ENCODE results near the gene MTX3. TPM values are rescaled to one million over a fixed set of nuclear protein-coding genes. Genes with fewer than 3 reads are reported as not detected.

Gene MTX3
- total RNA-seq, 1 donor from 2014 or later, result 9.7 TPM

DNA sequence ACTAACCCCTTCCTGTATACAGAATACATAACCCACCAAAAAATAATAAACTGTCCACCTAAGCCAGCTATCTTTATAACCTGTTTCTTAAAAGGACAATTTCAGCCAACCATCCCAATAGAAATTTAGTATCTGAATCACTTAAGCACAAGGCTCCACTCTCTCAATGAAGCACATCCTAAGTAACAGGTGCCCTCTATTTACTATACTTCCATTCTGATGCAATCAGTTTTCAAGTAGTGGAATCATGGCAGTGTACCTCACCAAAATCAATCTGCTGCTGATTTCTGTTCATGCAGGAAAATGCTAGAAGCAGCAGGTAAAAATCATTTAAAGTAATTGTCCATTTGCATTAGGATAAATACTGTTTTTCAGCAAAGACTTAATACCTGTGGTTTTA, 4.8 kb downstream of the MTX3 start:
- ATAC-seq (no peak), DNase-seq (ENCODE audit: missing footprints) (no peak)
- intact Hi-C loops (cut with DNase I), result no loop called here

DNA sequence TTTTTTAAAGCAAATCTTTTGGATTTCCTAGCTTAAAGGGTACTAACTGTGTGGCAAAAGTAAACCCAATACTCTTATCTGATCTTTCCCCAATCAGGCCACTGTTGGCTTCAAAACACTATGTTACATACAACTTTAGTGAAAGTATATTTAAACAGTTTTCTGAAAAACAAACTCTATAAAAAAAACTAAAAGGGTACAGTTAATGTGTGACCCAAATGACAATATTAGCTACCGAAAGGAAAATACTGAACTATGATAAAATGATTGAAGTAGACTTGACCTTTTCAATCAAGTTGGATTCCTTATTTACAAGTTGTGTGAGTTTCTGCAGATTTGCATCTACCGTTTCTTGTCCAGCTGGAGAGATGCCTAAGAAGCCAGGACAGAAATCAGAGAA, 5.8 kb downstream of the MTX3 start:
- intact Hi-C loops (cut with DNase I), result no loop called here
- no peak for ATAC-seq

DNA sequence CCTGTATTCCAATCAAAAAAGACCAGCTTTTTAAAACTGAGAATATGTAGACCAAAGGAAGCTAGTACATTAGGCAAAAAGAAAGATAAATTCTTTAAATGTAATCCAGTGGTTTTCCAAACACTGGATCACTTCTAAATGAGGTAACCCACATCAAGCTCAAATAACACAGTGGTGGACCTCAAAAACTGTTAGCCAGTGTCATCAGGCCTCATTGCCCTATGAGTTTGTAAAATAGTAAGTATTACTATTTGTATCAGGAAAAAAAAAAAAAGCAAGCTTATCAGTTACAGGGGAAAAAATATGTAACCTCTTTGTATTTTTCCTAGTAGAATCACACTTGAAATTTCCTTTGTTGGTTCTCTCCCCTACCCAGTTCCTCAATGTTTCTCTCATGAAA, 6.7 kb downstream of the MTX3 start:
- DNase-seq (ENCODE audit: missing footprints), result no peak
- intact Hi-C loops (cut with DNase I), result no loop called here
- ATAC-seq, result no peak

More for the DNA sequence above, 5.8 kb downstream of the MTX3 start:
- no peak for DNase-seq (ENCODE audit: missing footprints)

DNA sequence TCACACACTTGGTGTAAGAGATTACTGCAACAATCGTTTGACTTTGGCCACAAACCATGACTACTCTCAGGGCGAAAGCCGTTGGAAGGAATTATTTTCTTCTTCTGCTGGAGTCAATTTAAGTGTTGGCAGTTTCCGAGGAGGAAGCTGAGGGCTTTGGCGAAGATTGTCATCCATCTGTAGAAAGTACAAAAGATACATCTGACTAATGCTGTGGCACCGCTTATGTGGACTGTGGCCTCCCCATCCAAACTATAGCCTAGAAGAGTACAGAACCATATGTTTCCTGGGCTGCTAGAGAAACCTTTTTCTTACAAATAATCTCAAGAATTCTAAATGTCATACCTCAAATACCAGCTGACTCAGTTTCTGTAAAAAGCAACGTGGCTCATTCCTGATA, 7.4 kb downstream of the MTX3 start:
- DNase-seq (ENCODE audit: missing footprints) (no peak), ATAC-seq (no peak)
- intact Hi-C loops (cut with DNase I), result no loop called here

DNA sequence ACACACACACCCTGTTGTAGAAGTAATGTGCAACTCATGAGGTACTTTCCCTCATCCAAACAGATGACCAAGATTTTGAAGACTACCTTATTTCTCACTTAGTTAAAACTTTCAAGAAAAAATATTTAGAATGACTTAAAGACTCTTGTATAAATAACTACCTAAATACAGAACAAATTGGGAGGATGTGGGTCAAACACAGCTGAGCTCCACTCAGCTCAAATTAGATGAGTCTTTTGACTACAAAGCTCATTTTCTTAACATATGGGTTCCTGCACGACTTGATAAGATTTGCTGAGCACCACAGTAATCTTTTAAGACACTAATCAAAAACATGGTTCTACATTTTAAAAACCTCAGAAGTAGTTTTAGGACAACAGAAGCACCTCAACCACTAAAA, 8.9 kb downstream of the MTX3 start:
- ATAC-seq, result no peak
- DNase-seq (ENCODE audit: missing footprints), result no peak
- intact Hi-C loops (cut with DNase I), result no loop called here

DNA sequence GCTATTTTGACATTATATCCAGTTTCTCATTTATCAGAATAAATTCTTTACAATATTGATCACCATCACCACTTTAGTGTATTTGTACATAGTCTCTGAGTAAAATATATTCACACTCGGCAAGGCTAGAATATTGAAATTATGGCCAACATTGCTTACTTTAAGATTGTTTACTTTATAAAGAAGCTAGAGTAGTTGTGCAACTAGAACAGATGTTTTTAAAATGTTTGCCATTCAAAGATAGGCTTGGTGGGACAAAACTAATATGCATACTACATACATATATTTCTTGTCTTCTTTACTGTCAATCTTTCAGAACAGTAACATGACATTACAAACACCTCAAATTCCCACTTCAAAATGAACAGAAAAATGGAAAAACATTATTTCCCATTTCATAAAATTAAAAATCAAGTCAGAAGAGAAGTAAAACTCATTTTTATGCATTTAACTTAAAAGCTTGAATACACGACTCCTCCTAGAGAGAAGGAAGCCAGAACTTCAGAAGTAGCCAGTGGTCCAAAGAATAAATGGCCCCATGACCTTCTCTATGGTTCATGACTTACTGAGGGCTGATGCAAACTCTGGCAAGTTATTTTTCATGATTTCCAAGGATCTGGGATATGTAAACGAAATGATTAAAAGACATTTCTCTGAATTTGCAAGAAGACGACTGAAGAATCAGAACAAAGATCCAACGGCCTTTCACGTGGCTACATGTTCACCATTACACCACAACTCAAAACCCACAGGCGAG, 14.1 kb downstream of the MTX3 start:
- ATAC-seq, result no peak
- intact Hi-C loops (cut with DNase I), result no loop called here

DNA sequence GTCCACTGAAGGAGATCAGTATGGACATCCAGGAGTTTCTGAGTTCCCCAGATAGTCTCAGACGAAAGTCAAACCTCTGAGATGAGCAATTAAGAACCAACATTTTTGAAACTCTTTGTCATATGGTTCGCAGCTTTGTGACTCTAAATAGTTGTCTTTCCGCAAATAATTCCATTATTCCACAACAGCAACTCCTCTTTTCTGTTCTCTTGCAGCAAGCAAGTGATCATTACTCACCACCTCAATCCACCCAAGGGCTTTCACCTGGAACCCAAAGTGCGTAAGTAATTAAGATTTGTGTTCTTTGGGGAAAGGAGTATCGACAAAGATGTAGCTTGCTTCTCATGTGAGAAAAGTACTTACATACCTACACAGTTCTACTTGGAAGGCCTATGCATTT, 15.6 kb downstream of the MTX3 start:
- intact Hi-C loops (cut with DNase I), result no loop called here
- ATAC-seq (no peak), DNase-seq (ENCODE audit: missing footprints) (no peak)

More for the DNA sequence above, 14.1 kb downstream of the MTX3 start:
- DNase-seq (ENCODE audit: missing footprints), result no peak

DNA sequence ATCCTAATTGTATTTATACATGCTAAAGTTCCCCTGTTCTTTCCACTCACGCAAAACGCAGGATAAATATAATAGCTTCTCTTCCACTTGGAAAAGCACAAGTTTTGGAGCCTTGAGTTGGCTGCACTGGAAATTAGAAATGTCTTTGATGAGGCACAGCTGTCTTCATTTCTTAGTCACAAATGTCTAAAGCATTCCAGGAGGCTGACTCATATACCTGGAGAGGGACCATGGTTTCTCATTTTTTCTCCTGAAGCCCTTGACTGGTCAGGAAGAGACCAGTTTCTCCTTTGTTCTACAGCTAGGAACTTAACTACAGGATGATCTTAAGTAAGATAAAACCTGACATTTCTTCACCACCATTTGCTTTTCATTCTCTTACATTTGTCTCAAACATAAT, 16.2 kb downstream of the MTX3 start:
- DNase-seq (ENCODE audit: missing footprints) (no peak), ATAC-seq (no peak)
- intact Hi-C loops (cut with DNase I), result loop anchor here (5.0 kb wide), 1 partner anchor 62 kb away; the partner anchor contains the start of gene THBS4

DNA sequence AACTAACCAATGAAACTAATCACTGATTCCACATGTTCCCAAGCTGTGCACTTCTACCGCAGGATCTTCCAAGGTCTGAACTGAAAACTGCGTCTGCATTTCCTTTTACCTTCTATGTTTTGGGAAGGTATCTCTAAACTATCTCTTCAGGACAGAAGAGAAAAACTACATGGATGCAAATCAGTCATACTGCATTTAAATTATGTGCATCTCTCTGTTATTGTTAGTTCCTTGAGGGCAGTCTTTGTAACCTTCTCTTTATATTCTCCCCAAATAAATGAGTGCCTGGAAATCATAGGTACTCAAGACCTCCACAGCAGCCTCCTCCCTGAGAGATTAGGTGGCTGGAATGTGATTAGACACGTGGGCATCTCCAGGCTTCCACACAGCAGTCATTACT, 17.1 kb downstream of the MTX3 start:
- intact Hi-C loops (cut with DNase I), result loop anchor here (5.0 kb wide), 1 partner anchor 63 kb away; the partner anchor contains the start of gene THBS4
- ATAC-seq, result no peak
- no peak for DNase-seq (ENCODE audit: missing footprints)

DNA sequence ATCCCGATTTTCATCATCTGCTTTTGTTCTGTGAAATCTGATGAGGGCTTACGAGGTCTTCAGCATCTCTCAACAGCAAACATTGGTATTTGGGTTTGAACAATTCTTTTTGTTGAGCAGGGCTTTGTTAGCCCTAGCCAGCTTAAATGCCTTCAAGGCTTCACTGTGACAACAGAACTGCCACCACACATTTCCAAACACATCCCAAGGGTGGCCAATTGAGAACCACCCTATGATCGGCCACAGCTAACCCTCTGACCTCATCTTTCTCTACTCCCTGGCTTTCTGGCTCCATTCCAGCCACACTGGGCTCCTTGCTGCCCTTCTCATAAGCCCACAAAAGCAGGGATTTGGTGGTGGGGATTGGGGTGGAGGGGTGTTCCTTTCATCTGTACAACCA, 17.6 kb downstream of the MTX3 start:
- intact Hi-C loops (cut with DNase I), result loop anchor here (5.0 kb wide), 1 partner anchor 64 kb away; the partner anchor contains the start of gene THBS4
- no peak for ATAC-seq
- no peak for DNase-seq (ENCODE audit: missing footprints)

DNA sequence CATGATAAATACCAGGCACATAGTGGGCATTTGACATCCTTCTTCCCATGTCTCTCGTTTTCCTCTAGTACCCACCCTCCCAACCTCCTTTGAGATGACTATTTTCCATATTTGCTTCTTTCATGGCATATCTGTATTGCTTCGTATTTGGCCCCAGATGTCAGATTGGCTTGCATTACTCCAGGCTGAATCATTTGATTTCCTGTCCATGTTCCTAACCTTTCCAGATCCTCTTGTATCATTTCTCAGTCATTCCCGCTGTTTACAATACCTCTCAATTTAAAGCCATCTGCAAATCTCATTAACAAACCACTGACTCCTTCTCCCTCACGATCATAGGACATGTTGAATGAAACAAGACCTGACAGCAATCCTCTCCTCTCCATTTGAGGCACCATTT, 19.9 kb downstream of the MTX3 start:
- intact Hi-C loops (cut with DNase I), result loop anchor here (5.0 kb wide), 1 partner anchor 66 kb away; the partner anchor contains the start of gene THBS4
- no peak for ATAC-seq
- no peak for DNase-seq (ENCODE audit: missing footprints)

DNA sequence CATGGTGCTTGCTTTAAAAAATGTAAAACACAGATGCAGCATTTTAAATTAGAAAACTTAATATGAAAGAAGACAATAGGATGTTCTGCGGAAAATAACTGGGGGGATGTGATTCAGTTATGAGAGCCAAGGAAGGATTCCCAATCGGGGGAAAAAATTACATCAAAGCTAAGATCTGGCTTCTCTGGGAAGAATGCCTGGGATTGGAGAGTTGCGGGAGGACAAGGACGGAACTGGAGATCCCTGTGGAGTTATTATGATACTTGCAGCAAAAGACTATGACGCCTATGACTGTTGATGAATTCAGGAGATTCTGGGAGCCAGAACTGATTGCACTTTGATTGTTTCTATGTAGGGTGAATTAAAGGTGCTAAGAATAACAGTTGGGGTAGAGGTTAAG, 24.6 kb downstream of the MTX3 start:
- DNase-seq (ENCODE audit: missing footprints), result no peak
- intact Hi-C loops (cut with DNase I), result no loop called here
- ATAC-seq, result no peak

DNA sequence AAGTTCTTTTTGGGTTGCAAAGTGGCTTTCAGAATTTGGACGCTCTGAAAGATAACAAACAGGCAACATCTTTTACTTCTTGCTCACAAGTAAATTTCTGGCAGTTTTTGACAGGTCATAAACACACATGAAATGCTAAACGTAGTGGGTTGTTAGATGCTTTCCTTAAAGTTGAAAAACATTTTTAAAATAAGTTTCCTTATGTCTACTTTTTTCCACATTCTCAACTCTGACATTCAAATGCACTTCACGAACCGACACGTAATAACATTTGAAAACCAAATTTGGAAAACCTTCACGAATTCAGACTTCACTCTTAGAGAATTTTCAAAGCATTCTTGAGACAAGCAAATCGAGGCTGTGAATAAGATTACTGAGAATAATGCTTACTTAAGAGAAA, 26.9 kb downstream of the MTX3 start:
- no peak for DNase-seq (ENCODE audit: missing footprints)
- intact Hi-C loops (cut with DNase I), result no loop called here
- no peak for ATAC-seq

DNA sequence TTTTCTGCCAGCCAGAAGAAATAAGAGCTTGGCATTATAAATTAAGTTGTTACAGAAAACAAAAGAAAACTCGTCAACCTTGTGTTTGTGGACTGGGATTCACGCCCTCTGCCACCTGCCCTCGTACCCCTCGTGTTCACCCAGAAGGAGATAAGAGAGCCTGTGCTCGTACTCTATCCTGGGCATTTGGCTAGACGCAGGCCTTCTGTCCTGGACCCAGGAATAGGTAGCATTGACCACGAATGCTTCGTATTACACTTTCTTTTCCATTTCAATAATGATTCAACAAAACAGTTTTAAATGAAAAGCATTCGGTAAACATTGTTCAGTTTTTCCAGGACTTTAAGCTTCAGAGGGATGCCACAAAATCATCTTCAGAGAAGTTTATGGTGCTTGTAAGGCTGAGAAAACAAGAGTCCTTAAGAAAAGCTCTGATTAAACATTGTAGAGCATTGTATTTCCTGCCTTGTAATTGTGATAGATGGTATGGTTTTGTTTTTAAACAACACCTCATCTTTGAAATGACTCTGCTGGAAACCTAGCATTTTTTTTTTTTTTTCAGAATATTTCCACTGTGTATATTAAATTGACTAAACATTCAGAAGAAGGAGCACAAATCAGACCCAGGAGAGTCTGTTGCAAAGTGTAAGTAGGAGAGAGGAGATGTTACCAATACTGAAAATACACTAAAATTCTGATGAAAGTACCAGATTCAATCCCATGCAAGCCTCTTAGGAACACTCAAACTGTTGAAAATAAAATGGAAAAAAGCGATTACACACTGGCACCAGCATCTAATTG, 27.6 kb downstream of the MTX3 start:
- no peak for DNase-seq (ENCODE audit: missing footprints)
- intact Hi-C loops (cut with DNase I), result no loop called here
- ATAC-seq, result no peak

DNA sequence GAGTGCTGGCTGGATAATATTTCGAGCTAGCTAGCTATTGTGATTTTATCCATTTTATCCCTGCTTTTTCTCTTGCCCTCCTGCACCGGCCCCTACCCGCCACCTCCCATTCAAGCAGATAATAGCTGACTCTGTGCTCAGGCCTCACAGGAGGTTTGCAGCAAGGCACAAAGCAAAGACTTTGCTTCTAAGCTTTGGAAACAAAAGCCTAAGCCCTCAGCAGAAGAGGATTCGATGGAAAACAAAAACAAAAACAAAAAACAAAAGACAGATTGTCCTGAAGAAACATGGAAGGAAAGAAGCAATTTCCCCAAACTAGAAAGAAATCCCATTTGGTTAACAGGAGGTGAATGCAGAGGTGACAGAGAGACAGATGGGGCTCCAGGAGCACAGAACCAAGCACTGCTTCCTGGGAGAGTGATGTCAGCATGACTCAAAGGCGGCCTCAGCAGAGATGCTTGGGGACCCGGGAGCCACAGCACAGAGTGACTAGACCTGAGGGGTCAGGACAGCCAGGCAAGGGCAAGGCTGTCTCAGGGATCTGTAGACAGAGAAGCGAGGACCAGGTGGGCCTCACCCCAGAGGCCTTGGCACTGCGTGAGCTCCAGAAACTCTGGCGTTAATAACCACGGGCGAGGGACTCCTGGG, 28.4 kb downstream of the MTX3 start:
- intact Hi-C loops (cut with DNase I), result no loop called here
- ATAC-seq (no peak), DNase-seq (ENCODE audit: missing footprints) (no peak)

DNA sequence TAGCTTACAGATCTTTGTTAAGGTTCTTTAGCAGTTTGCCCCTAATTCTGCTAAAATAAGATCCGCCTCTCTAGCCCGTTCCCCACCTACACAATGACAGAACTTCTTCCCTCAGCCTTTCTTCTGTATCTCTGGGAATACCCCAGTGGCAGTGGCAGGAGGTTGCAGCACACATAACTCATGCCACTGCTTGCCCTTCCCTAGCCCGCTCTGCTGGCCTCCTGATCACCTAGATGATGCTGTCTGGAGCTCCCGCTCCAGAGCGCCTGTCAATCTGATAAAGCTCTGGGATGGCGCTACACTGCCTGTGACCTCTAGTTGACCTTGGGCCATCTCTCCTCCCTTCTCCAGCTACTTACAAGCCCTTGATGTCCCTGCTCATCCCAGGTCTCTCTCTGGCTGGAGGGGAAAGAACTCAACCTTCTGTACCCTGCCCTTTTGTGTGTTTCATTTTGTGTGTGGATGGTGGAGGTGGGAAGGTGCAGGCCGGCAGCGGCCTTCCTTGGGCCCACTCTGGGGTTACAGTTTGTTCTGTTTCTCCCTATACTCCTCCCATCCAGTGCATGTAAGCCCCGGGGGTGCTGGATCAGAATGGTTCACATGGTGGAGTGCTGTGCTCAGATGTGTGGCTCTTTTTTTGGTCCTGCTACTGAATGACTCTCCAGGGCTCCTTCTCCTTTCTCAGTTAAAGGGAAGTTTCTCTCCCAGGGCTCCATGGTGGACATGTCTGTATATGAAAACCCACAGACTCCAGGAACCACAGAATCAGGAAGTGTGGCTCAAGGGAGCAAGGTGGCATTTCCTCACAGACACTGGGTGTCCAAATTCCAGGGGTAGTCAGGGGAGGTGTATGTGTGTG, 29.1 kb downstream of the MTX3 start:
- ATAC-seq, result no peak
- DNase-seq (ENCODE audit: missing footprints), result no peak
- intact Hi-C loops (cut with DNase I), result no loop called here

DNA sequence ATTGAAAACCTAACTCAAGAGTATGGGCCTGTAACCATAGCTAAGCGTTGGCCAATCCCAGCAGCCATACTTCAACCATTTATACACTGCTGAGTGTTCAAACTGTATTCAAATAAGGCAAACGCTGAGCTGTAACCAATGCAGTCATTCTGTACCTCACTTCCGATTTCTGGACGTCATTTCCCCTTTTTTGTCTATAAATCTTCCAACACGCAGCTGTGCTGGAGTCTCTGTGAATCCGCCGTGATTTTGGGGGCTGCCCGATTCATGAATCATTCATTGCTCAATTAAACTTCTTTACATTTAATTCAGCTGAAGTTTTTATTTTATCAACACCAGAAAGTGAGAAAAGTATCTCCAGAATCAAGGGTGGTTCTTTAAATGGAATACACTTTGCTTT, 31.7 kb downstream of the MTX3 start:
- DNase-seq (ENCODE audit: missing footprints) (no peak), ATAC-seq (no peak)
- intact Hi-C loops (cut with DNase I), result no loop called here

DNA sequence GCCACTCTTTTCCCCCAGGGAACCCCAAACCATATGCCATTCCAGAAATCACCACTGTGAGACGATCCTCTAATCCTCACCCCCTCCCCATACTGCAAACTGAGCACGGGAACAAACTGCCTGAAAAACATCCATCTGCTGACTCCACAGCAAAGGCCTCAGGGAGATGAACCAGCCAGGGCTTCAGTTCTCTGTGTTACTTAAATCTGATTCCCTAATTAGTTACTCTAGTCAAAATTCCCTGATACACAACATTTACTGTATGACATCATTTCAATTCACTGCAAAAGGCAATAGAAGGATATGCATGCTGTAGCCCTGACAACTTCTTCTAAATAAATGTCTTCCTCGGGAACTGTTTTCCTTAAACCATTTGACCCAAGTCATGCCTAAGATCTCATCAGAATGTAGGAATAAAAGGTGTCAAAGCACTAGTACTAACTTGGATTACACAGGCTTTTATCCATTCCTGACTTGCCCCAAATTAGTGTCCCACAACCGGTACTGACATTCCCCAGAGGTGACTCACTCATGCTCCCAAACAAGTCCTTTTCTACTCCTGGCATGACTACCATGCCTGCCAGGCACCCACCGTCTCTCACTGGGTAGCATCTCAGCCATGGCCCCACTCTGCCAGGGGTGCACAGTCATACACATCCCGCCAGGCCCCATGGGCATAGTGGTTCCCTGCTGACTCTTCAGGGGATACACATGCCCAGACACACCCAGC, 35.0 kb downstream of the MTX3 start:
- intact Hi-C loops (cut with DNase I), result no loop called here
- ATAC-seq (no peak), DNase-seq (ENCODE audit: missing footprints) (no peak)
